TTC549 (cell line): ENCODE results near the gene TBL3.
"Not testable (repeated sequence)": the region's sequence is repeated elsewhere in the genome, so short reads cannot be mapped to it uniquely, and the experiment has no call there.

Source experiments
- FAIRE-seq: peaks from 2 replicates; lab custom pipeline; 2012; peaks lifted over from hg19 to GRCh38; lab: Jason Lieb, UNC

TBL3 gene

GRCh38 chr16:1971796-1972489 is at the start of gene TBL3:
Gene TBL3, plus strand, starts transcription at chr16:1972053. Its CDS starts 112 bp downstream, at chr16:1972165.
- FAIRE-seq: no peak

- FAIRE-seq: no peak
Observed at GRCh38 chr16:1922357-1922756, 49.5 kb upstream of the TBL3 start.

- no peak for FAIRE-seq
Observed at GRCh38 chr16:1923299-1924034, 48.4 kb upstream of the TBL3 start.

- FAIRE-seq: no peak
Observed at GRCh38 chr16:1924095-1924494, 47.8 kb upstream of the TBL3 start.

GRCh38 chr16:1926271-1926670 is 45.6 kb upstream of the TBL3 start:
- no peak for FAIRE-seq

- FAIRE-seq: no peak
Observed at GRCh38 chr16:1929105-1929504, 42.7 kb upstream of the TBL3 start.

- FAIRE-seq: no peak
Observed at GRCh38 chr16:1929578-1930337, 42.1 kb upstream of the TBL3 start.

- no peak for FAIRE-seq
Observed at GRCh38 chr16:1930338-1930720, 41.5 kb upstream of the TBL3 start.

- no peak for FAIRE-seq
Observed at GRCh38 chr16:1932050-1933028, 39.5 kb upstream of the TBL3 start.

- FAIRE-seq: no peak
Observed at GRCh38 chr16:1933097-1933661, 38.7 kb upstream of the TBL3 start.

GRCh38 chr16:1936945-1937479 is 34.8 kb upstream of the TBL3 start:
- no peak for FAIRE-seq

- no peak for FAIRE-seq
Observed at GRCh38 chr16:1938316-1938715, 33.5 kb upstream of the TBL3 start.

GRCh38 chr16:1938910-1939309 is 32.9 kb upstream of the TBL3 start:
- no peak for FAIRE-seq

- FAIRE-seq: not testable (repeated sequence)
Observed at GRCh38 chr16:1939833-1940232, 32.0 kb upstream of the TBL3 start.

- FAIRE-seq: no peak
Observed at GRCh38 chr16:1940273-1941161, 31.3 kb upstream of the TBL3 start.

GRCh38 chr16:1941162-1942046 is 30.4 kb upstream of the TBL3 start:
- no peak for FAIRE-seq

GRCh38 chr16:1942047-1942809 is 29.6 kb upstream of the TBL3 start:
- no peak for FAIRE-seq
